ENCODE results near the gene USHBP1. TPM values are rescaled to one million over a fixed set of nuclear protein-coding genes. Genes with fewer than 3 reads are reported as not detected.

The USHBP1 gene
- total and polyA plus RNA-seq, 2 experiments from 2014 or later = 4.0 to 5.6 TPM

- peaks cover 13% of the 10 kb centered on the region; the same call in 2 of the 3 replicates for H3K4me1 Mint-ChIP-seq
- Histone ChIP-seq H3F3A (replicated peaks; ENCODE audit: low read depth) (peaks cover 20% of the 10 kb centered on the region), H3K4me2 (peak within 1 kb of the TSS; percentile 93), H3K27me3 (ENCODE audit: insufficient read depth) (no peaks in the 10 kb centered on the region), H3K36me3 (ENCODE audit: insufficient read depth) (no peaks in the 10 kb centered on the region), H3K27ac (ENCODE audit: low read depth) (peak within 1 kb of the TSS; percentile 95; the same call in 1 of the 2 replicates), H4K20me1 (replicated peaks; ENCODE audit: insufficient read depth) (no peaks in the 10 kb centered on the region; the same call in none of the 2 replicates), H2AFZ (peak within 1 kb of the TSS; percentile 95), H3K4me1 (ENCODE audit: insufficient read depth) (no peaks in the 10 kb centered on the region; the same call in 1 of the 2 replicates), H3K4me3 (peak within 1 kb of the TSS; percentile 92), H3K79me2 (replicated peaks; ENCODE audit: insufficient read depth) (no peaks in the 10 kb centered on the region; the same call in 1 of the 2 replicates), H3K9me2 (ENCODE audit: insufficient read depth) (no peaks in the 10 kb centered on the region)
- ATAC-seq (peak; percentile 89), DNase-seq (ENCODE audit: low spot score) (peak; percentile 99)
- peak within 1 kb of the TSS; percentile 96 for H3K27ac Mint-ChIP-seq
- no peak for TF ChIP-seq NANOG (IDR thresholded peaks at IDR 0.05; ENCODE audit: borderline replicate concordance)
- peak; percentile 83 for TF ChIP-seq CREB1 (CRISPR knock-in tag; IDR thresholded peaks at IDR 0.05; ENCODE audit: low read depth)
- peak; percentile 84 for TF ChIP-seq POLR2AphosphoS5 (IDR thresholded peaks at IDR 0.05; ENCODE audit: low read depth)
- H3K4me3 Mint-ChIP-seq = peak within 1 kb of the TSS; percentile 83
- H3K36me3 Mint-ChIP-seq (ENCODE audit: low read depth) = peaks cover 18% of the 10 kb centered on the region
- H3K27me3 Mint-ChIP-seq (ENCODE audit: insufficient read depth, low read depth, poor library complexity) = peaks cover 13% of the 10 kb centered on the region
- H3K9me3 Mint-ChIP-seq = no peaks in the 10 kb centered on the region
These were observed 38.3 kb downstream of the USHBP1 start, which contains the start of gene OCEL1 for GRCh38 chr19:17226002-17226933. Gene OCEL1 (plus strand): TSS chr19:17226226. CDS start chr19:17226248, 22 bp downstream.

DNA sequence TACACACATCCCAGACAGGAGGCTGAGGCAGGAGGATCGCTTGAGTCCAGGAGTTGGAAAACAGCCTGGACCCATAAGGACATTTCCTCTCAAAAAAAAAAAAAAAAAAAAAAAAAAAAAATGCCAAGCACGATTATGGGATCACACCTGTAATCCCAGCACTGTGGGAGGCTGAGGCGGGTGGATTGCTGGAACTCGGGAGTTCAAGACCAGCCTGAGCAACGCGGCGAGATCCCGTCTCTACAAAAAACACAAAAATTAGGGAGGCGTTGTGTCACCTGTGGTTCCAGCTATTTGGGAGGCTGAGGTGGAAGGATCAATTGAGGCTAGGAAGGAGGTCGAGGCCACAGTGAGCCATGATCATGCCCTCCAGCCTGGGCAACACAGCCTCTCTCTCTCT, 39.5 kb downstream of the USHBP1 start:
- Mint-ChIP-seq H3K4me1 (peaks cover 13% of the 10 kb centered on the region; the same call in 2 of the 3 replicates), H3K27ac (no peak overlapping the region), H3K36me3 (ENCODE audit: low read depth) (peaks cover 6% of the 10 kb centered on the region; the same call in 2 of the 3 replicates), H3K9me3 (no peaks in the 10 kb centered on the region), H3K27me3 (ENCODE audit: insufficient read depth, low read depth, poor library complexity) (peaks cover 9% of the 10 kb centered on the region), H3K4me3 (0 out of 3 replicates have a peak overlapping the region, but pooled peaks have one; percentile 37)
- no peaks in the 10 kb centered on the region for H3K79me2 ChIP-seq (replicated peaks; ENCODE audit: insufficient read depth)
- no peaks in the 10 kb centered on the region for H3K27me3 ChIP-seq (ENCODE audit: insufficient read depth)
- peaks cover 13% of the 10 kb centered on the region for H3F3A ChIP-seq (replicated peaks; ENCODE audit: low read depth)
- H3K4me2 ChIP-seq = no peak overlapping the region
- H3K36me3 ChIP-seq (ENCODE audit: insufficient read depth) = no peaks in the 10 kb centered on the region
- ATAC-seq = no peak
- DNase-seq (ENCODE audit: low spot score) = no peak
- H2AFZ ChIP-seq = no peak overlapping the region
- no peaks in the 10 kb centered on the region; the same call in 1 of the 2 replicates for H3K4me1 ChIP-seq (ENCODE audit: insufficient read depth)
- H3K27ac ChIP-seq (ENCODE audit: low read depth) = no peak overlapping the region
- H3K4me3 ChIP-seq = no peak overlapping the region; the same call in 1 of the 2 replicates
- H4K20me1 ChIP-seq (replicated peaks; ENCODE audit: insufficient read depth) = no peaks in the 10 kb centered on the region; the same call in none of the 2 replicates
- no peaks in the 10 kb centered on the region for H3K9me2 ChIP-seq (ENCODE audit: insufficient read depth)
- TF ChIP-seq POLR2AphosphoS5 (IDR thresholded peaks at IDR 0.05; ENCODE audit: low read depth) (no peak), NANOG (IDR thresholded peaks at IDR 0.05; ENCODE audit: borderline replicate concordance) (no peak), CTCF (conservative IDR thresholded peaks at IDR 0.05; ENCODE audit: low read depth in 2 of 2) (no peak), ZNF331 (CRISPR knock-in tag; IDR thresholded peaks at IDR 0.05; ENCODE audit: low read depth) (no peak), CREB1 (CRISPR knock-in tag; IDR thresholded peaks at IDR 0.05; ENCODE audit: low read depth) (no peak), STAT1 (IDR thresholded peaks at IDR 0.05; ENCODE audit: unreplicated experiment) (no peak), EZH2phosphoT487 (IDR thresholded peaks at IDR 0.05; ENCODE audit: unreplicated experiment) (no peak), ZNF114 (CRISPR knock-in tag; IDR thresholded peaks at IDR 0.05) (no peak), EZH2 (IDR thresholded peaks at IDR 0.05; ENCODE audit: low read depth, unreplicated experiment) (no peak), JUNB (IDR thresholded peaks at IDR 0.05; ENCODE audit: unreplicated experiment) (no peak)
- TF ChIP-seq, protein P1, sequence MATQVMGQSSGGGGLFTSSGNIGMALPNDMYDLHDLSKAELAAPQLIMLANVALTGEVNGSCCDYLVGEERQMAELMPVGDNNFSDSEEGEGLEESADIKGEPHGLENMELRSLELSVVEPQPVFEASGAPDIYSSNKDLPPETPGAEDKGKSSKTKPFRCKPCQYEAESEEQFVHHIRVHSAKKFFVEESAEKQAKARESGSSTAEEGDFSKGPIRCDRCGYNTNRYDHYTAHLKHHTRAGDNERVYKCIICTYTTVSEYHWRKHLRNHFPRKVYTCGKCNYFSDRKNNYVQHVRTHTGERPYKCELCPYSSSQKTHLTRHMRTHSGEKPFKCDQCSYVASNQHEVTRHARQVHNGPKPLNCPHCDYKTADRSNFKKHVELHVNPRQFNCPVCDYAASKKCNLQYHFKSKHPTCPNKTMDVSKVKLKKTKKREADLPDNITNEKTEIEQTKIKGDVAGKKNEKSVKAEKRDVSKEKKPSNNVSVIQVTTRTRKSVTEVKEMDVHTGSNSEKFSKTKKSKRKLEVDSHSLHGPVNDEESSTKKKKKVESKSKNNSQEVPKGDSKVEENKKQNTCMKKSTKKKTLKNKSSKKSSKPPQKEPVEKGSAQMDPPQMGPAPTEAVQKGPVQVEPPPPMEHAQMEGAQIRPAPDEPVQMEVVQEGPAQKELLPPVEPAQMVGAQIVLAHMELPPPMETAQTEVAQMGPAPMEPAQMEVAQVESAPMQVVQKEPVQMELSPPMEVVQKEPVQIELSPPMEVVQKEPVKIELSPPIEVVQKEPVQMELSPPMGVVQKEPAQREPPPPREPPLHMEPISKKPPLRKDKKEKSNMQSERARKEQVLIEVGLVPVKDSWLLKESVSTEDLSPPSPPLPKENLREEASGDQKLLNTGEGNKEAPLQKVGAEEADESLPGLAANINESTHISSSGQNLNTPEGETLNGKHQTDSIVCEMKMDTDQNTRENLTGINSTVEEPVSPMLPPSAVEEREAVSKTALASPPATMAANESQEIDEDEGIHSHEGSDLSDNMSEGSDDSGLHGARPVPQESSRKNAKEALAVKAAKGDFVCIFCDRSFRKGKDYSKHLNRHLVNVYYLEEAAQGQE (IDR thresholded peaks at IDR 0.05; ENCODE audit: unreplicated experiment) = no peak
- TF ChIP-seq, protein P2, sequence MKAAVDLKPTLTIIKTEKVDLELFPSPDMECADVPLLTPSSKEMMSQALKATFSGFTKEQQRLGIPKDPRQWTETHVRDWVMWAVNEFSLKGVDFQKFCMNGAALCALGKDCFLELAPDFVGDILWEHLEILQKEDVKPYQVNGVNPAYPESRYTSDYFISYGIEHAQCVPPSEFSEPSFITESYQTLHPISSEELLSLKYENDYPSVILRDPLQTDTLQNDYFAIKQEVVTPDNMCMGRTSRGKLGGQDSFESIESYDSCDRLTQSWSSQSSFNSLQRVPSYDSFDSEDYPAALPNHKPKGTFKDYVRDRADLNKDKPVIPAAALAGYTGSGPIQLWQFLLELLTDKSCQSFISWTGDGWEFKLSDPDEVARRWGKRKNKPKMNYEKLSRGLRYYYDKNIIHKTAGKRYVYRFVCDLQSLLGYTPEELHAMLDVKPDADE (IDR thresholded peaks at IDR 0.05) = no peak

Measured in GM23338 (cell line).